Transverse colon (tissue), 4 donors: ENCODE data around the gene ANKRD65. TPM values are rescaled to one million over a fixed set of nuclear protein-coding genes. Genes with fewer than 3 reads are reported as not detected.
A peak's percentile ranks its signal among the peaks of the same experiment; 100 is the strongest.
"Not testable (repeated sequence)": the region's sequence is repeated elsewhere in the genome, so short reads cannot be mapped to it uniquely, and the experiment has no call there.

Source experiments
- DNase-seq: peaks from one replicate; pipeline ENCODE4 v3.0.0-alpha.2; 2019
- H3K27ac ChIP-seq, 4 donors: fragments of 200-600 bp; sonication (generic); 2 replicates each; pipeline ENCODE4 v1.5.1; 2016 to 2018; ENCODE audit warnings: inconsistent platforms in 4 of 4
- H3K27me3 ChIP-seq: fragments of 200-600 bp; sonication (generic); 2 replicates; pipeline ENCODE4 v1.5.1; 2017; ENCODE audit warnings: inconsistent platforms
- H3K36me3 ChIP-seq, 4 donors: fragments of 200-600 bp; sonication (generic); 2 replicates each; pipeline ENCODE4 v1.5.1; 2017 to 2019; ENCODE audit warnings: inconsistent platforms in 4 of 4
- H3K4me1 ChIP-seq, 4 donors: fragments of 200-600 bp; sonication (generic); 2 replicates each; pipeline ENCODE4 v1.5.1; 2017 to 2020; ENCODE audit warnings: inconsistent platforms in 4 of 4
- H3K4me3 ChIP-seq, 4 donors: fragments of 200-600 bp; sonication (generic); 1 replicate in 1 of 4; 2 replicates in 3 of 4; pipeline versions ENCODE4 v1.5.1 to v1.6.1; 2017 to 2019; ENCODE audit warnings: inconsistent platforms in 4 of 4
- H3K9me3 ChIP-seq, 2 donors: fragments of 200-600 bp; sonication (generic); 2 replicates each; pipeline ENCODE4 v1.5.1; 2017 to 2019; ENCODE audit warnings: inconsistent platforms in 2 of 2
- EP300 ChIP-seq: sonication (generic); formaldehyde crosslinking; IDR thresholded peaks from one replicate; pipeline ENCODE4 v1.6.1; 2017; ENCODE audit warnings: antibody characterized with exemption, low read depth
- POLR2A ChIP-seq: fragments of 450-650 bp; IDR thresholded peaks from one replicate; pipeline ENCODE4 v1.6.1; 2016; ENCODE audit warnings: antibody characterized with exemption, mild to moderate bottlenecking, moderate library complexity
- POLR2AphosphoS5 ChIP-seq, 3 donors: sonication (generic); formaldehyde crosslinking; IDR thresholded peaks; one replicate each; pipeline ENCODE4 v1.6.1; 2016; ENCODE audit warnings: antibody characterized with exemption in 3 of 3
- WGBS, 2 donors: methylation state at CpG; one replicate each; pipeline ENCODE4 v1.1.5; 2018; ENCODE audit warnings: low coverage in 1 of 2; 5-methylcytosine and 5-hydroxymethylcytosine counted together
- in situ Hi-C, 4 donors: fragments of 200-750 bp; cut with MboI; loops; one replicate each; pipeline versions ENCODE4 v1.15.0 to v1.15.1; 2017; ENCODE audit warnings: low sequenced_read_pairs in 3 of 4, low pct_ligation_motif_present in 1 of 4, low pct_unique_long_range_greater_than_20kb in 1 of 4
- intact Hi-C: fragments of 100-400 bp; cut with DNase I; formaldehyde crosslinking; loops from one replicate; pipeline ENCODE4 v1.15.1; 2023; ENCODE audit warnings: low total_unique reads
- total RNA-seq, 4 donors: library from RNA; depleted of rRNA; stranded (reverse); fragments of >200 nt; gene quantifications; one replicate each; pipeline ENCODE4 v1.1.0, GENCODE V29; 2016
- TF ChIP-seq, protein P1 (sequence below), 5 experiments: fragments of 200-600 bp in 3 of 5; fragments of 450-650 bp in 2 of 5; sonication (generic) in 3 of 5; IDR thresholded peaks; 1 replicate in 2 of 5; 2 replicates in 3 of 5; pipeline ENCODE4 v1.5.1; 2016 to 2017; ENCODE audit warnings: antibody characterized with exemption in 5 of 5, inconsistent platforms in 3 of 5, mild to moderate bottlenecking in 2 of 5, moderate library complexity in 1 of 5

Gene ANKRD65
- total RNA-seq, 4 donors from 2014 or later = 0.80 to 4.5 (median 1.9) TPM

DNA sequence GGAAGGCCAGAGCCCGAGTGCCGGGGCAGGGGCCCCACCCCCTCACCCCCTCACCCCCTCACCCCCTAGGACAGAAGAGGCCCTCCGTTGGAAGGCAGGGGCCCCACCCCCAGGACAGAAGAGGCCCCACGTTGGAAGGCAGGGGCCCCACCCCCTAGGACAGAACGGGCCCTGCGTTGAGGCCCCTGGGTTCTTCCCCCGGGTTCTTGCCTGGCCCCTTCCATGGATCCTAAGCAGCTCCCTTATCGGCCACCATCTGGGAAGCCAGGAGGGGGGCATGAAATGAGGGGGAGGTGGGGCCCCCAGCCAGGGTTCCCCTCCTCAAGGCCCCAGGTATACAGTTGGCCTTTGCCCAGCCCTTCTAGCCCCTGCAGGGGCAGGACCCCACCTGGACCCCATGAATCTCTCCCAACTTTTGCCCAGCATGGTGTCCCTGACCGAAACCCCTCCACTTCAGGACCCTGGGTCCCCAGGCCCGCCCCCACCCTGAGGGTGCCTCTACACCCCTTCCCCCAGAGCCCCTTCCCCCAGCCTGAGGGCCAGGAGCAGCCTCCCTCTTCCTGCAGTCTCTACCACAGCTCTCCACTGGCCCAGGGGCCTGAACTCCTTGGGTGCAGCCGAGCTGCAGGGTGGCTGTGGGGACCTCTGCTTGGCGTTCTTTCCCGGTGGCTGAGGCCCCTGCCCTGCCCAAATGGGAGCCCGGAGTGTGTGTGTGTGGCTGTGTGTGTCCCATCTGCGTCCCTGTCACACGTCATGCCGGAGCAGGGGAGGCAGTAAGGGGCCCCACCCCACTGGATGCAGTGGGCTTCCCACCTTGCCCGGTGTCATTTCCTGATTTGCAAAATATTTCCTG is 10.1 kb upstream of the ANKRD65 start:
- TF ChIP-seq POLR2AphosphoS5 (IDR thresholded peaks at IDR 0.05) (no peak), POLR2A (no peak)
- TF ChIP-seq, protein P1, sequence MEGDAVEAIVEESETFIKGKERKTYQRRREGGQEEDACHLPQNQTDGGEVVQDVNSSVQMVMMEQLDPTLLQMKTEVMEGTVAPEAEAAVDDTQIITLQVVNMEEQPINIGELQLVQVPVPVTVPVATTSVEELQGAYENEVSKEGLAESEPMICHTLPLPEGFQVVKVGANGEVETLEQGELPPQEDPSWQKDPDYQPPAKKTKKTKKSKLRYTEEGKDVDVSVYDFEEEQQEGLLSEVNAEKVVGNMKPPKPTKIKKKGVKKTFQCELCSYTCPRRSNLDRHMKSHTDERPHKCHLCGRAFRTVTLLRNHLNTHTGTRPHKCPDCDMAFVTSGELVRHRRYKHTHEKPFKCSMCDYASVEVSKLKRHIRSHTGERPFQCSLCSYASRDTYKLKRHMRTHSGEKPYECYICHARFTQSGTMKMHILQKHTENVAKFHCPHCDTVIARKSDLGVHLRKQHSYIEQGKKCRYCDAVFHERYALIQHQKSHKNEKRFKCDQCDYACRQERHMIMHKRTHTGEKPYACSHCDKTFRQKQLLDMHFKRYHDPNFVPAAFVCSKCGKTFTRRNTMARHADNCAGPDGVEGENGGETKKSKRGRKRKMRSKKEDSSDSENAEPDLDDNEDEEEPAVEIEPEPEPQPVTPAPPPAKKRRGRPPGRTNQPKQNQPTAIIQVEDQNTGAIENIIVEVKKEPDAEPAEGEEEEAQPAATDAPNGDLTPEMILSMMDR (IDR thresholded peaks at IDR 0.05) = no peak
- WGBS, 2 donors = 61% methylated on average over 17 of the region's 18 CpGs; no CpG with 5 or more reads in 1 of the 2 donors
- no peaks in the 10 kb centered on the region for H3K36me3 ChIP-seq
- peak overlapping the region; percentile 88 to 96 (median 94) for H3K27ac ChIP-seq
- peaks cover 61 to 68% (median 64%) of the 10 kb centered on the region in 4 donors for H3K4me1 ChIP-seq
- H3K4me3 ChIP-seq = no peak overlapping the region
- in situ Hi-C loops (no loop called here), intact Hi-C loops (no loop called here)
- peaks cover 15% of the 10 kb centered on the region for H3K27me3 ChIP-seq
- no peak for DNase-seq
- no peaks in the 10 kb centered on the region for H3K9me3 ChIP-seq

DNA sequence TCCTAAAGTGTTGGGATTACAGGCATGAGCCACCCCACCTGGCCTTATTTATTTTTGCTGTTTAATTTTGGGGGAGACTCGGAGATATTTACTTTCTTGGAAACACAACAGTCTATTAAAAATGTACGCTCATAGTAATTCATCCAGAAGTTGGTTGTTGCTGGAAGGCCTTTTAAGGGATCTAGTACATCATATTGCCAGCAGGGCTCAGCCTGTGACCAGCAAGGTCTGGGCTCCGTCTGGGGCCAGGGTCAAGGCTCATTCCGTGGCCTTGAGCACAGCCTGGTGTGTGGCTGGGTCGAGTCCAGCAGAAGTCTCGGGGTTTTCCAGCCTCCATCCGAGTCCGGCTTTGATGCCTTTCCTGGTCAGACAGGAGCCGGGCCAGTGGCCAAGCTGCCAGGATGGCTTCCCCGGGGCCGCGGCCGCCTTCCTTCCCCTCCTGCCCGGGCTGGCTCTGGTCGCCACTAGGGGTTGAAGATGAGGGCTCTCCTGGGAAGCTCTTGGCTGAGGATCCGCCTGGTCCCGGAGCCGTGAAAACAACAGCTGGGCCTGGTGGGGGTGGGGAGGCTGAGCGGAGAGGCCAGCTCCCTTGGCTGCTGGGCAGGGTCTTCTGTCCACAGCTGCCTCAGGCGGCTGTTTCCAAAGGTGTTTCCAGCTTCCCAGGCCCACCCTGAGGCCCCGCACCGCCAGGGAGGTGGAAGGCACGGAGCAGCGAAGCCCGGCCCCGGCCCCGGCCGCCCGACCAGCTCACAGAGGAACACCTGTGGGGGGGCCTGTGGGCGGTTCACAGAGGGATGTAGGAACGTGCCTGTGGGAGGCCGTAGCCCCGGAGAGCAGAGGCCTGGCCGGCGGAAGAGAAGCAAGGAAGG is 9.3 kb upstream of the ANKRD65 start:
- H3K4me1 ChIP-seq = peaks cover 56 to 63% (median 59%) of the 10 kb centered on the region in 4 donors
- peak overlapping the region in 1 of 4 donors; percentile 6 for H3K4me3 ChIP-seq
- intact Hi-C loops = no loop called here
- H3K27me3 ChIP-seq = peaks cover 23% of the 10 kb centered on the region
- no peaks in the 10 kb centered on the region for H3K36me3 ChIP-seq
- 46% methylated on average over 20 of the region's 35 CpGs; no CpG with 5 or more reads in 1 of the 2 donors for WGBS, 2 donors
- DNase-seq = no peak
- H3K9me3 ChIP-seq = no peaks in the 10 kb centered on the region
- in situ Hi-C loops = no loop called here
- TF ChIP-seq EP300 (no peak), POLR2AphosphoS5 (IDR thresholded peaks at IDR 0.05) (peak in 2 of 3 donors; percentile 4 to 24)
- TF ChIP-seq, protein P1 (IDR thresholded peaks at IDR 0.05) = peak in 4 of 5 experiments; percentile 8 to 45 (median 24)
- H3K27ac ChIP-seq = peak overlapping the region; percentile 88 to 96 (median 94)

DNA sequence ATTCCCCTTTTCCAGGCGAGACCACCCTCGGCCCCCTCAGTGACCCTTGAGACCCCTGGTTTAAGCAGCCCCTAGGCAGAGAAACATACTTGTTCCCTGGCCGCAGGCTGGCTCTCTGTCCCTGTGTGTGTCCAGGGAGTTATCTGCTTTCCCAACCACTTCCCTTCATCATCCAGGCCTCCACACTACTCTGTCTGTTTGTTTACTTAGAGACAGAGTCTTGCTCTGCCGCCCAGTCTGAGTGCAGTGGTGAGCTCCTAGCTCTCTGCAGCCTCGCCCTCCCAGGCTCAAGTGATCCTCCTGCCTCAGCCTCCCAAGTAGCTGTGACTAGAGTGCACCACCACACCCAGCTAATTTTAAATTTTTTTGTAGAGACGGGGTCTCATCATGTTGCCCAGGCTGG is 8.6 kb upstream of the ANKRD65 start:
- H3K9me3 ChIP-seq = no peaks in the 10 kb centered on the region
- TF ChIP-seq, protein P1 (IDR thresholded peaks at IDR 0.05) = no peak
- TF ChIP-seq POLR2A = no peak
- no peak for TF ChIP-seq POLR2AphosphoS5 (IDR thresholded peaks at IDR 0.05)
- TF ChIP-seq EP300 = no peak
- no peak for DNase-seq
- in situ Hi-C loops (no loop called here), intact Hi-C loops (no loop called here)
- no peak overlapping the region for H3K4me3 ChIP-seq
- WGBS, 2 donors = 49% methylated on average over 3 to 6 of the region's 6 CpGs
- H3K36me3 ChIP-seq = no peaks in the 10 kb centered on the region
- peak overlapping the region; percentile 88 to 96 (median 94) for H3K27ac ChIP-seq
- peaks cover 24% of the 10 kb centered on the region for H3K27me3 ChIP-seq
- H3K4me1 ChIP-seq = peaks cover 49 to 56% (median 53%) of the 10 kb centered on the region in 4 donors

DNA sequence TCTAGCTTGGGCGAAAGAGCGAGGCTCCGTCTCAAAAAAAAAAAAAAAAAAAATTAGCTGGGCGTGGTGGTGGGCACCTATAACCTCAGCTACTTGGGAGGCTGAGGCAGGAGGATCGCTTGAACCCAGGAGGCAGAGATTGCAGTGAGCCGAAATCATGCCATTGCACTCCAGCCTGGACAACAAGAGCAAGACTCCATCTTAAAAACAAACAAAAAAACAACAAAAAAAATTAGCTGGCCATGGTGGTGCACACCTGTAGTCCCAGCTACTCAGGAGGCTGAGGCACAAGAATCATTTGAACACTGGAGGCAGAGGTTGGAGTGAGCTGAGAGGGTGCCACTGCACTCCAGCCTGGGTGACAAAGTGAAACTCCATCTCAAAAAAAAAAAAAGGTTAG is 7.9 kb upstream of the ANKRD65 start:
- intact Hi-C loops, H3K9me3 ChIP-seq, H3K4me3 ChIP-seq, DNase-seq, in situ Hi-C loops, H3K36me3 ChIP-seq: not testable (repeated sequence)
- 83% methylated on average over 2 to 6 of the region's 6 CpGs for WGBS, 2 donors
- peak overlapping the region; percentile 88 to 96 (median 94) for H3K27ac ChIP-seq
- peaks cover 24% of the 10 kb centered on the region for H3K27me3 ChIP-seq
- peaks cover 42 to 49% (median 47%) of the 10 kb centered on the region in 4 donors for H3K4me1 ChIP-seq
